GM12801 (cell line): ENCODE data around the gene YPEL2.

Experiments
- TF ChIP-seq, protein P1 (sequence below): IDR thresholded peaks from one replicate; pipeline ENCODE4 v1.5.1; 2011; ENCODE audit warnings: control low read depth; ENCODE audit not compliant: insufficient read length; ENCODE audit errors: extremely low read depth

The YPEL2 gene

DNA sequence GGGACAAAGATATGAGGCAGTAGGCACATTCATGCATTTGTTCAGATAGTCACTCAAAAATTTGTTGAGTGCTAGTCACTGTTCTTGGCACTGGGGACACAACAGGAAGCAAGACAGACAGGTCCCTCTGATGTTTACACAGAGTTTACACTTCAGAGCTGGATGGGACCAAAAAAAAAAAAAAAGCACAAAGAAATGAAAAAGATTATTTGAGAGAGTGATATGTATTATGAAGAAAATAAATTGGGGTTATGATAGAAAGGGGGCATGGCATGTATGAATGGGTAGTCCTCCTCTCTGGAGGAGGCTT lies 3.5 kb upstream of the YPEL2 start:
- TF ChIP-seq, protein P1, sequence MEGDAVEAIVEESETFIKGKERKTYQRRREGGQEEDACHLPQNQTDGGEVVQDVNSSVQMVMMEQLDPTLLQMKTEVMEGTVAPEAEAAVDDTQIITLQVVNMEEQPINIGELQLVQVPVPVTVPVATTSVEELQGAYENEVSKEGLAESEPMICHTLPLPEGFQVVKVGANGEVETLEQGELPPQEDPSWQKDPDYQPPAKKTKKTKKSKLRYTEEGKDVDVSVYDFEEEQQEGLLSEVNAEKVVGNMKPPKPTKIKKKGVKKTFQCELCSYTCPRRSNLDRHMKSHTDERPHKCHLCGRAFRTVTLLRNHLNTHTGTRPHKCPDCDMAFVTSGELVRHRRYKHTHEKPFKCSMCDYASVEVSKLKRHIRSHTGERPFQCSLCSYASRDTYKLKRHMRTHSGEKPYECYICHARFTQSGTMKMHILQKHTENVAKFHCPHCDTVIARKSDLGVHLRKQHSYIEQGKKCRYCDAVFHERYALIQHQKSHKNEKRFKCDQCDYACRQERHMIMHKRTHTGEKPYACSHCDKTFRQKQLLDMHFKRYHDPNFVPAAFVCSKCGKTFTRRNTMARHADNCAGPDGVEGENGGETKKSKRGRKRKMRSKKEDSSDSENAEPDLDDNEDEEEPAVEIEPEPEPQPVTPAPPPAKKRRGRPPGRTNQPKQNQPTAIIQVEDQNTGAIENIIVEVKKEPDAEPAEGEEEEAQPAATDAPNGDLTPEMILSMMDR, result no peak

DNA sequence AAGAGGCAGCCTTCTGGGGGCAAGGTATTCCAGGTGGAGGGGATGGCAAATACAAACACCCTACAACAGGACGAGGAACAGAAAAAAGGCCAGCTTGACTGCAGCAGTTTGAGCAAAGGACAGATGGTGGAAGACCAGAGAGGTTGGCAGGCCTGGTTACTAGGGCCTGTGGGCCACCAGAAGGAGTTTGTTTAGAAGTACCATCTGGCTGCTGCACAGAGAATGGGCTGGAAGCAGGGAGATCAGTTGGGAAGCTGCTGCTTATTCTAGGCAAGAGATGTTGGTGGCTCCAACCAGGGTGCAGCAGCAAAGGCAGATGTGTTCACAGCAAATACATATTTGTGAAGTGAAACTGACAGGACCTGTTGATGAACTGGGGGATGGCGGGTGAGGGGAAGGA lies 2.9 kb upstream of the YPEL2 start:
- TF ChIP-seq, protein P1, result no peak

DNA sequence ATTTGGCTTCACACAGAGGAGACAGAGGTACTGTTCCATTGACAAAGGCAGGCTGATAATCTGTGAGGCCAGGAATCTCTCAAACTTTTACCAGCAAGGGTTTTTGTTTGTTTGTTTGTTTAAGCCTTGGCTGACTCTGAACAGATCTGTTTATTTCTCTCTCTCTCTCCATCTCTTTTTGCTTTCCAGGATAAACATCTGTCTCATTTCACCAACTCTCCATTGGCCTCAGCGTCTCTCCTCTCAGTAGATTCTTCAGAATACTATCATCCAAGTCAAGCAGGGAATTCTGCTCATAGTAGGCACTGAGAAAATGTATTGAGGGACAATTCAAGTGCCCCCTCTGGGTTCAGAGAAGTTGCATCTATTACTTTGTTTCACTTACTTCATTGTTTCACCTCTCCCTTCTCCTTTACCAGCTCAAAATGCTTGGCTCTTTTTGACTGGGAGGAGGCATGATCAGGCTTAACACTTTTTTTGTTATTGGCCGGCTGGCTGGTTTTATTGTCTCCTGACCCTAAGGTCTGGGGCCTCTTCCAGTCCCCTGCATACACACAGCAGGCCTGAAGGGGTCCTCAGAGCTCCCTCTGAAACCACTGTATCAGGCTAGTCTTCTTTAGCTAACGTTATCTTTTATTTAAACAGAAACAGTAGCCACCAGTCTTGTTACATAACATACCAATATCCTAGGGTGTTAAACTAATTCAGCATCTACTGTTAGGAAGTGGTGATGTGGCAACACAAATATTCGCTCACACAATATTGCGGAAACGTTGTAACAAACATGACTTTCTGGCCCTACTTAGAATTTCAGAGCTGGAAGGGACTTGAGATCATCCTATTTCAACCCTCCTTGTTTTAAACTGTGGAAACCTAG lies 2.0 kb upstream of the YPEL2 start:
- TF ChIP-seq, protein P1, result no peak

DNA sequence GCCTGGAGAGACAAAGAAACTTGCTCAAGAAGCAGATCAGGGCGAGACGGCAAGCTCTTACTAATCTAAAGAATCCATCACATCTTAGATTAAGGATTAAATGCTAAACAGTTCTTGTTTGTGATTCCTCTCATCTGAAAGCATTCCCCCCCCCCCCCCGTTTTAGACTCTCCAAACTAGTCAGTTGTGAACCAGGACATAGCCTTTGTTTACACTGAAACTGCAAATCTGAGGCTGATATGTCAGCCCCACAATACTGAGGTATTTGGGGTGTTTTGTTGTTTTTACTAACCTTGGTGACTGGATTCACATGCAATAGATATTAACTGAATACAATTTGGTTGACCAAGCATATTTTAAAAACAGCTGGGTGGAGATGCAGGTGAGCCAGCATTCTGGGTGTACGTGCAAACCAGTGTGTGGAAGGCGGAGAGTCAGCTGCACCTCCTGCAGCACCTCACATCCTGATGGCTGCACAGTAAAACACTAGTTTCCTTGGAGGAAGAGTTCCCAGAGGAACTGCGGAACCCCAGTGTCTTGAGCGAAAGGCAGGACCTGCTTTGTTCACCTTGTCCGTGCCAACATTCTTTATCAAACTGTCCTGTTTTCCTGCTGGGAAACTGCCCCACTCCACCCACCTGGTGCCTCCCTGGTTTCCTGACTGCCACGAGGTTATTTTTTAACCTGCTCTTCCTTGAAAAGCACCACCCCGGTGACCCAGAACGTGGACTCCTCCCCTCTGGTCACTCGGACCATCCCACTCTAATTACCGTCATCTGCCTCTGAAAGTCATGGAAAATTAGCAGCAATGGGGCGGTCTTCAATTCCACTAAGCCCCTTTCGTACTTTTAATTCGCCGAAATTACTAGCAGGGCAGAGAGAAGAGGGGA lies 1.2 kb upstream of the YPEL2 start:
- TF ChIP-seq, protein P1, result no peak

DNA sequence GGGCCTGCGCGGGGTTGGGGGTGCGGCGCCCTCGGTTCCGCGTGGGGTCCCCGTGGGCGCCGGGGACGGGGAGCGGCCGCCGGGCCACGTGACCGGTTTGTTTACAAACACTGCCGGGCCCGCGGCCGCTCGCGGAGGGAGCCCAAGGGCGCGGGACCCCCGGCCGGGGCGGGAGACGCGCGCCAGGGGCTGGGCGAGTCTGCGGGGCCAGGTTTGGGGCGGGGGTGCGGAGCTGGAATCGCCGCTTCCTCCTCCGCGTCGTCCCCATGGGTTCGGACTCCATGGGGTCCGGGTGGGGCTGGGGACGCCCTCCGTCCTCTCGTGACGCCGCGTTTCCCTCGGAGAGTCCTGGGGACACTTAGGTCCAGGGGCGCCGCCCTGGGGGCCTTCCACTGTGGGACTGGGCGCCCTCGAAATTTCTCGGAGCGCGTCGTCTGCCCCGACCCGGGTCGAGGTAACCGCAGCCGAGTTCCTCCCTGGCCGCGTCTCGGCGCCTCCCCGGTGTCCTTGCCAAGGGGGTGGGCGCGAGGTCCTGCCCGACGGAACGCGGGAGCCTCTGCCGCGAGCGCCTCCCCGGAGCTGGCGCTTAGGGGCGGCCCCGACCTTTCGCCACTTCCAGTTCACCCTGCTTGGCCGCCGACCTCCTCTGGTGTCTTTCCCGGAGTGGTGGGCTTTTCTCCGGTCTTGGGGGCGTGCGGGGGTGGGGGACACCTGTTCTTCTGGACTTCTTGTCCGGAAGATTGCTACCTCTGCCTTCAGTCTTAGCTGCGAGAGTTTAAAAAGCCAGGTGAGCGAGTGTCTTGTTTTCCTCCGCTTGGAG lies 684 bp downstream of the YPEL2 start:
- TF ChIP-seq, protein P1, result no peak

DNA sequence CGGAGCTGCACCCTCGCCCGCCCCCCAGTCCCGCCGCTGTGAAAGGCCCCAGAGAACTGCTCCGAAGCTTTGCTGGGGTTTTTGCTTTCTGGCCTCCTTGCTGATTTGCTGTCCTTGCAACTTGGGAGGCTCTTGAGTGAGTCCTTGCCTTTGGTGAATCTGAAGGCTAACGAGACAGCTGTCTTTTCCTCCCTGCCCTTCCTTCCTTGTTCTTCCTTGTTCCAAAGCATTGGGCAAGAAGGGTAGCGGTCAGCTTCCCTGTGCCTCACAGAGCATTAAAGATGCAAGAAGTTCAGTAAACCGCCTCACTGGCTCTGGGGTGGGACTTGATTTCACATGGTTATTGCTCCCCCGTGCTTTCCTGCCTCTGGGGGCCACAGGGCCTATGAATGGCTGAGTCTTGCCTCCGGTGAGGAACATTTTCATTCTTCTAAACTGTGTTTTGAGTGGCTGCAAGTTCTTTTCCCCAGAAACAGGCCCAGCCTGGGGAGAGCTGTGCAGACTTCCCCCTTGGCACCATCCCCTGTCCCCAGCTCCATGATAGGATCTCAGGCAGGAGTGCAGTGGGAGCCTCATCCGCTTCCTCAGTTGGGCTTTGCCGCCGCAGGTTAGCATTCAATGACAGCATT lies 1.4 kb downstream of the YPEL2 start:
- TF ChIP-seq, protein P1, result no peak
